IMR-90 (cell line): Measurements from ENCODE around the gene TBC1D32. TPM values are rescaled to one million over a fixed set of nuclear protein-coding genes. Genes with fewer than 3 reads are reported as not detected.
A peak's percentile ranks its signal among the peaks of the same experiment; 100 is the strongest.

Experiments used
- ATAC-seq: fragments of 200-7000 bp; cut with Tn5 transposase; 2 replicates; pipeline ENCODE4 v1.9.1; 2020; ENCODE audit warnings: low read depth, mild to moderate bottlenecking, moderate library complexity
- BruUV-seq: library from RNA; stranded (reverse); fragments of 400-500 nt; replicated peaks from 2 replicates; lab custom pipeline; 2021; lab: Mats Ljungman, UMichigan
- CTCF ChIA-PET: fragments of 300-600 bp; formaldehyde crosslinking; extraction: SDS; loops from one replicate; lab custom pipeline; 2021; ENCODE audit warnings: antibody characterized with exemption; lab: Yijun Ruan, JAX
- POLR2A ChIA-PET: fragments of 300-600 bp; sonication (Branson Sonifier 250); formaldehyde crosslinking; loops from one replicate; lab custom pipeline; 2022; ENCODE audit warnings: antibody characterized with exemption; ENCODE audit not compliant: unreplicated experiment; lab: Charles Lee
- DNase-seq: peaks from one replicate; pipeline ENCODE4 v3.0.0; 2013
- H2AFZ ChIP-seq: replicated peaks from 2 replicates; pipeline ENCODE3; 2013; ENCODE audit warnings: low read length, mild to moderate bottlenecking; ENCODE audit not compliant: poor library complexity
- H2AK5ac ChIP-seq: 2 replicates; pipeline ENCODE4 v1.6.1; 2013; ENCODE audit warnings: low read depth, low read length, inconsistent platforms
- H2AK9ac ChIP-seq: replicated peaks from 2 replicates; pipeline ENCODE3; 2013; ENCODE audit warnings: mild to moderate bottlenecking, low read depth, low read length, moderate library complexity; ENCODE audit not compliant: poor library complexity
- H2BK120ac ChIP-seq: 2 replicates; pipeline ENCODE4 v1.6.1; 2013; ENCODE audit warnings: low read depth, low read length, inconsistent platforms
- H2BK15ac ChIP-seq: 3 replicates; pipeline ENCODE4 v1.6.1; 2013; ENCODE audit warnings: low read depth, low read length, inconsistent platforms
- H2BK20ac ChIP-seq: 2 replicates; pipeline ENCODE4 v1.6.1; 2013; ENCODE audit warnings: low read depth, mild to moderate bottlenecking, inconsistent platforms, low read length, moderate library complexity
- H2BK5ac ChIP-seq: 2 replicates; pipeline ENCODE4 v1.6.1; 2013; ENCODE audit warnings: mild to moderate bottlenecking, low read depth, low read length, inconsistent platforms; ENCODE audit not compliant: poor library complexity, severe bottlenecking
- H3K14ac ChIP-seq: replicated peaks from 2 replicates; pipeline ENCODE4 v1.6.1; 2013; ENCODE audit warnings: low read depth, low read length, inconsistent platforms
- H3K18ac ChIP-seq: 2 replicates; pipeline ENCODE4 v1.6.1; 2013; ENCODE audit warnings: low read depth, low read length, control low read depth
- H3K23ac ChIP-seq: 2 replicates; pipeline ENCODE4 v1.6.1; 2013; ENCODE audit warnings: low read depth, low read length, inconsistent platforms
- H3K27ac ChIP-seq: 2 replicates; pipeline ENCODE4 v1.5.1; 2013; ENCODE audit warnings: mild to moderate bottlenecking, control low read depth, low read length; ENCODE audit not compliant: insufficient read depth
- H3K27me3 ChIP-seq: 2 replicates; pipeline ENCODE4 v1.6.1; 2013; ENCODE audit warnings: low read length; ENCODE audit not compliant: control insufficient read depth, insufficient read depth
- H3K36me3 ChIP-seq: 2 replicates; pipeline ENCODE4 v1.6.1; 2013; ENCODE audit warnings: low read length, mixed read lengths; ENCODE audit not compliant: control insufficient read depth, insufficient read depth
- H3K4ac ChIP-seq: 2 replicates; pipeline ENCODE4 v1.6.1; 2013; ENCODE audit warnings: low read depth, low read length, inconsistent platforms
- H3K4me1 ChIP-seq: 2 replicates; pipeline ENCODE4 v1.6.1; 2013; ENCODE audit warnings: low read length, mixed read lengths; ENCODE audit not compliant: control insufficient read depth, insufficient read depth
- H3K4me2 ChIP-seq: 2 replicates; pipeline ENCODE4 v1.6.1; 2013; ENCODE audit warnings: low read depth, mild to moderate bottlenecking, control low read depth, low read length, moderate library complexity
- H3K4me3 ChIP-seq: 2 replicates; pipeline ENCODE4 v1.5.1; 2013; ENCODE audit warnings: low read depth, mild to moderate bottlenecking, control low read depth, low read length, moderate library complexity; ENCODE audit not compliant: insufficient read depth
- H3K56ac ChIP-seq: 2 replicates; pipeline ENCODE4 v1.6.1; 2013; ENCODE audit warnings: low read length, inconsistent platforms; ENCODE audit not compliant: insufficient read depth; ENCODE audit errors: extremely low read depth
- H3K79me1 ChIP-seq, 2 experiments: 2 replicates each; pipeline ENCODE4 v1.6.1; 2013; ENCODE audit warnings: low read length in 2 of 2, inconsistent platforms in 1 of 2, low read depth in 1 of 2
- H3K9ac ChIP-seq: 2 replicates; pipeline ENCODE4 v1.6.1; 2013; ENCODE audit warnings: low read depth, low read length, control low read depth
- H3K9me1 ChIP-seq: 2 replicates; pipeline ENCODE4 v1.6.1; 2013; ENCODE audit warnings: low read length, inconsistent platforms; ENCODE audit not compliant: insufficient read depth
- H3K9me3 ChIP-seq: 2 replicates; pipeline ENCODE4 v1.6.1; 2013; ENCODE audit warnings: low read length; ENCODE audit not compliant: control insufficient read depth, insufficient read depth
- H4K20me1 ChIP-seq: 2 replicates; pipeline ENCODE4 v1.6.1; 2013; ENCODE audit warnings: low read length, inconsistent platforms; ENCODE audit not compliant: insufficient read depth
- H4K5ac ChIP-seq: 2 replicates; pipeline ENCODE4 v1.6.1; 2013; ENCODE audit warnings: mild to moderate bottlenecking, low read depth, low read length, control low read depth
- H4K8ac ChIP-seq, 2 experiments: 2 replicates each; pipeline ENCODE4 v1.6.1; 2013; ENCODE audit warnings: low read depth in 2 of 2, low read length in 2 of 2, control low read depth in 1 of 2, inconsistent platforms in 1 of 2
- H4K91ac ChIP-seq: 2 replicates; pipeline ENCODE4 v1.6.1; 2013; ENCODE audit warnings: low read depth, low read length, inconsistent platforms; ENCODE audit not compliant: insufficient read depth
- CHD1 ChIP-seq: IDR thresholded peaks from 2 replicates; pipeline ENCODE4 v1.6.1; 2012; ENCODE audit warnings: low read depth, low read length, improper control_type of control experiment
- FOS ChIP-seq: fragments of 150-350 bp; IDR thresholded peaks from 2 replicates; pipeline ENCODE4 v1.6.1; 2016; ENCODE audit warnings: low read depth, low read length
- RAD21 ChIP-seq: IDR thresholded peaks from 2 replicates; pipeline ENCODE4 v1.6.1; 2012; ENCODE audit warnings: low read length, improper control_type of control experiment
- SMC3 ChIP-seq: fragments of 150-350 bp; IDR thresholded peaks from 2 replicates; pipeline ENCODE4 v1.6.1; 2016; ENCODE audit warnings: low read depth, mild to moderate bottlenecking, antibody characterized with exemption, low read length, moderate library complexity
- WGBS, 2 experiments: methylation state at CpG; one replicate each; pipeline versions ENCODE4 v1.1.5 to v1.1.7; 2013; ENCODE audit warnings: missing lambda C conversion rate in 2 of 2; ENCODE audit not compliant: insufficient read length in 1 of 2; ENCODE audit errors: extremely low coverage in 2 of 2; 5-methylcytosine and 5-hydroxymethylcytosine counted together
- dilution Hi-C: fragments of 300-500 bp; cut with HindIII; formaldehyde crosslinking; loops from one replicate; pipeline ENCODE4 v1.14.3; 2018; ENCODE audit warnings: low sequenced_read_pairs; ENCODE audit not compliant: unreplicated experiment
- in situ Hi-C: fragments of 300-500 bp; cut with MboI; formaldehyde crosslinking; loops from 3 replicates; pipeline ENCODE4 v1.14.3; 2019; ENCODE audit warnings: low sequenced_read_pairs, inconsistent platforms, mixed read lengths
- intact Hi-C: fragments of 100-400 bp; cut with micrococcal nuclease; formaldehyde crosslinking; loops from 2 replicates; pipeline ENCODE4 v1.10.0; 2022
- polyA plus RNA-seq, 3 experiments: library from polyadenylated mRNA; depleted of rRNA; stranded (reverse); fragments of >200 nt; gene quantifications; 2 replicates each; pipeline ENCODE4 v1.2.3, GENCODE V29; 2012; ENCODE audit warnings: low replicate concordance in 1 of 3
- total RNA-seq: library from RNA; depleted of rRNA; stranded (reverse); fragments of >200 nt; gene quantifications from 2 replicates; pipeline ENCODE4 v1.2.3, GENCODE V29; 2012
- TF ChIP-seq, protein P1 (sequence below): fragments of 150-350 bp; IDR thresholded peaks from 2 replicates; pipeline ENCODE4 v1.6.1; 2017; ENCODE audit warnings: mild to moderate bottlenecking, antibody characterized with exemption, low read length, low read depth
- TF ChIP-seq, protein P2 (sequence below): conservative IDR thresholded peaks from 2 replicates; pipeline ENCODE4 v1.5.1; 2012; ENCODE audit warnings: mild to moderate bottlenecking, low read depth, low read length, improper control_type of control experiment

The TBC1D32 gene
- total and polyA plus RNA-seq, 2 of the 4 experiments (the other 2 are of a cell fraction) = 3.0 to 7.2 TPM

DNA sequence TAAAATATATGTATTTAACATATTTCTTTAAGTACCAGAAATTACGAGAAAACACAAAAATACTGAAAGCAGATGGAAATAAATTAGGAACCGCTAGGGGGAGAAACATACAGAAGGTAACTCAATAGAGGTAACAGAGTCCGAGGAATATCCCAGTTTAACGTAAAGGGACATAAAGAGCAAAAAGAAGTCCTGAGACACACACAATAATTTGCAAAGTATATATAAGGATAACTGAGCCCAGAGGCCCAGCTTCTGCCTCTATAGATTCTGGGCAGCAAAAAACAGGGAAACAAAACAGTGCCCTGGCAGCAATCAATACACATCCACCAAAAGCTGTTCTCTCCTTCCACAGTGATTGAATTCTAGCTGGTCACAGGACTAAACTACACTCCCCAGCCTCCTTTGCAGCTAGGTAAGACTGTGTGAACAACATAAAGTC is 15.1 kb downstream of the TBC1D32 start:
- Histone ChIP-seq H2AFZ (peak overlapping the region; percentile 84), H2AK9ac (no peak overlapping the region), H3K23ac (no peak overlapping the region), H4K8ac (no peak overlapping the region), H2BK15ac (no peak overlapping the region), H4K5ac (peak overlapping the region; percentile 69; the same call in 1 of the 2 replicates), H3K27ac (no peak overlapping the region), H4K20me1 (no peaks in the 10 kb centered on the region), H3K9me3 (no peaks in the 10 kb centered on the region), H3K4me1 (no peaks in the 10 kb centered on the region), H3K4me2 (peak overlapping the region; percentile 57), H2BK20ac (no peak overlapping the region), H3K36me3 (0 out of 2 replicates have a peak, but pooled peaks cover 2% of the 10 kb centered on the region), H2AK5ac (no peak overlapping the region), H3K27me3 (no peaks in the 10 kb centered on the region), H4K91ac (no peak overlapping the region), H2BK5ac (no peak overlapping the region), H3K79me1 (no peaks in the 10 kb centered on the region), H3K9ac (no peak overlapping the region), H3K4me3 (0 out of 2 replicates have a peak overlapping the region, but pooled peaks have one; percentile 0), H3K9me1 (no peaks in the 10 kb centered on the region), H3K18ac (no peak overlapping the region), H3K14ac (0 out of 2 replicates have a peak overlapping the region, but pooled peaks have one; percentile 9), H2BK120ac (no peak overlapping the region), H3K4ac (no peak overlapping the region), H3K56ac (no peak overlapping the region)
- no TSS peak for BruUV-seq
- TF ChIP-seq, protein P1, sequence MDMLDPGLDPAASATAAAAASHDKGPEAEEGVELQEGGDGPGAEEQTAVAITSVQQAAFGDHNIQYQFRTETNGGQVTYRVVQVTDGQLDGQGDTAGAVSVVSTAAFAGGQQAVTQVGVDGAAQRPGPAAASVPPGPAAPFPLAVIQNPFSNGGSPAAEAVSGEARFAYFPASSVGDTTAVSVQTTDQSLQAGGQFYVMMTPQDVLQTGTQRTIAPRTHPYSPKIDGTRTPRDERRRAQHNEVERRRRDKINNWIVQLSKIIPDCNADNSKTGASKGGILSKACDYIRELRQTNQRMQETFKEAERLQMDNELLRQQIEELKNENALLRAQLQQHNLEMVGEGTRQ = no peak
- no peak for TF ChIP-seq FOS
- TF ChIP-seq, protein P2, sequence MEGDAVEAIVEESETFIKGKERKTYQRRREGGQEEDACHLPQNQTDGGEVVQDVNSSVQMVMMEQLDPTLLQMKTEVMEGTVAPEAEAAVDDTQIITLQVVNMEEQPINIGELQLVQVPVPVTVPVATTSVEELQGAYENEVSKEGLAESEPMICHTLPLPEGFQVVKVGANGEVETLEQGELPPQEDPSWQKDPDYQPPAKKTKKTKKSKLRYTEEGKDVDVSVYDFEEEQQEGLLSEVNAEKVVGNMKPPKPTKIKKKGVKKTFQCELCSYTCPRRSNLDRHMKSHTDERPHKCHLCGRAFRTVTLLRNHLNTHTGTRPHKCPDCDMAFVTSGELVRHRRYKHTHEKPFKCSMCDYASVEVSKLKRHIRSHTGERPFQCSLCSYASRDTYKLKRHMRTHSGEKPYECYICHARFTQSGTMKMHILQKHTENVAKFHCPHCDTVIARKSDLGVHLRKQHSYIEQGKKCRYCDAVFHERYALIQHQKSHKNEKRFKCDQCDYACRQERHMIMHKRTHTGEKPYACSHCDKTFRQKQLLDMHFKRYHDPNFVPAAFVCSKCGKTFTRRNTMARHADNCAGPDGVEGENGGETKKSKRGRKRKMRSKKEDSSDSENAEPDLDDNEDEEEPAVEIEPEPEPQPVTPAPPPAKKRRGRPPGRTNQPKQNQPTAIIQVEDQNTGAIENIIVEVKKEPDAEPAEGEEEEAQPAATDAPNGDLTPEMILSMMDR = peak; percentile 48
- 0 out of 2 replicates have a peak, but pooled peaks have one; percentile 21 for TF ChIP-seq RAD21
- peak; percentile 24; the same call in 1 of the 2 replicates for TF ChIP-seq SMC3
- TF ChIP-seq CHD1 = no peak
- intact Hi-C loops (loop anchor here (5.0 kb wide), 1 partner anchor 863 kb away; no protein-coding TSS in a partner anchor), dilution Hi-C loops (no loop called here), in situ Hi-C loops (no loop called here)
- POLR2A ChIA-PET = no interaction called here
- no CpG with 5 or more reads among the region's 4 CpGs for WGBS, 2 experiments
- CTCF ChIA-PET = interaction anchor here (0.6 to 1.4 kb wide), 7 partner anchors 10 to 874 kb away, joined by 3 to 5 read pairs (median 3); no protein-coding TSS in a partner anchor
- DNase-seq (peak; percentile 20), ATAC-seq (peak; percentile 73)
